BE2C (cell line): ENCODE measurements around the gene POU6F2.

Experiments used
- DNase-seq: peaks from one replicate; pipeline ENCODE4 v3.0.0-alpha.2; 2020
- H3K27me3 ChIP-seq: fragments of 250-450 bp; sonication (Bioruptor Pico); 2 replicates; pipeline ENCODE4 v1.5.1; 2020; ENCODE audit warnings: mild to moderate bottlenecking
- H3K36me3 ChIP-seq: fragments of 250-450 bp; sonication (Bioruptor Pico); 2 replicates; pipeline ENCODE4 v1.5.1; 2020; ENCODE audit warnings: mild to moderate bottlenecking
- H3K4me1 ChIP-seq: fragments of 250-450 bp; sonication (Bioruptor Pico); 2 replicates; pipeline ENCODE4 v1.5.1; 2020
- H3K4me3 ChIP-seq: 2 replicates; pipeline ENCODE4 v1.5.1; 2011; ENCODE audit warnings: low read depth, low read length
- H3K9me3 ChIP-seq: fragments of 250-450 bp; sonication (Bioruptor Pico); 2 replicates; pipeline ENCODE4 v1.5.1; 2020
- CTCF ChIP-seq: IDR thresholded peaks from 2 replicates; pipeline ENCODE4 v1.5.1; 2012; ENCODE audit warnings: mild to moderate bottlenecking, low read depth, low read length

The POU6F2 gene

GRCh38 chr7:39507866-39508551 lies 530.3 kb downstream of the POU6F2 start:
- H3K4me1 ChIP-seq = no peaks in the 10 kb centered on the region
- no peak for DNase-seq
- H3K9me3 ChIP-seq = no peaks in the 10 kb centered on the region
- no peaks in the 10 kb centered on the region; the same call in 1 of the 2 replicates for H3K27me3 ChIP-seq
- no peaks in the 10 kb centered on the region for H3K36me3 ChIP-seq
- TF ChIP-seq CTCF = no peak
- H3K4me3 ChIP-seq = no peak overlapping the region

- H3K27me3 ChIP-seq = peaks cover 4% of the 10 kb centered on the region; the same call in 1 of the 2 replicates
- no peak for DNase-seq
- H3K4me1 ChIP-seq = no peaks in the 10 kb centered on the region
- TF ChIP-seq CTCF = no peak
- no peaks in the 10 kb centered on the region for H3K36me3 ChIP-seq
- H3K4me3 ChIP-seq = no peak overlapping the region
- H3K9me3 ChIP-seq = no peaks in the 10 kb centered on the region
Observed at GRCh38 chr7:39509436-39509835, 531.7 kb downstream of the POU6F2 start.

- no peaks in the 10 kb centered on the region for H3K36me3 ChIP-seq
- no peak for TF ChIP-seq CTCF
- peaks cover 7% of the 10 kb centered on the region; the same call in 1 of the 2 replicates for H3K27me3 ChIP-seq
- H3K9me3 ChIP-seq = no peaks in the 10 kb centered on the region
- no peaks in the 10 kb centered on the region for H3K4me1 ChIP-seq
- H3K4me3 ChIP-seq = no peak overlapping the region
- no peak for DNase-seq
Observed at GRCh38 chr7:39509912-39510311, 532.2 kb downstream of the POU6F2 start.

DNA sequence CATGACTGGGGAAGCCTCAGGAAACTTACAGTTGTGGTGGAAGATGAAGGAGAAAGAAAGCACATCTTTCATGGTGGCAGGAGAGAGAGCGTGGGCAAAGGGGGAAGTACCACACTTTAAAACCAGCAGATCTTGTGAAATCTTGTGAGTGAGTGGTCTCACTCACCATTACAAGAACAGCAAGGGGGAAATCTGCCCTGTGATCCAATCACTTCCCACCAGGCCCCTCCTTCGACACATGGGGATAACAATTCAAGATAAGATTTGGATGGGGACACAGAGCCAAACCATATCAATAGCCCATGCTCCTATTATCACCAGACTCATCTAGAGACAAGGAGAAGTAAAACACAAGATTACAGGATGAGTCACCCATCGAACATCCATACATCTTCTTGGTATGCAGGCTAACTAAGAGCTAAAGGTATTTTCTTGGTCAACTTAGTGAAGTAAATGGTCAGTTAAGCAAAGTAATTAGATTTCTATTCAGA lies 533.2 kb downstream of the POU6F2 start:
- DNase-seq = no peak
- no peak overlapping the region for H3K4me3 ChIP-seq
- no peaks in the 10 kb centered on the region for H3K4me1 ChIP-seq
- H3K27me3 ChIP-seq = peaks cover 7% of the 10 kb centered on the region; the same call in 1 of the 2 replicates
- no peak for TF ChIP-seq CTCF
- H3K9me3 ChIP-seq = no peaks in the 10 kb centered on the region
- no peaks in the 10 kb centered on the region for H3K36me3 ChIP-seq

- no peaks in the 10 kb centered on the region for H3K9me3 ChIP-seq
- TF ChIP-seq CTCF = no peak
- H3K4me1 ChIP-seq = no peaks in the 10 kb centered on the region
- DNase-seq = no peak
- no peaks in the 10 kb centered on the region for H3K36me3 ChIP-seq
- H3K27me3 ChIP-seq = peaks cover 7% of the 10 kb centered on the region; the same call in 1 of the 2 replicates
- no peak overlapping the region for H3K4me3 ChIP-seq
Observed at GRCh38 chr7:39515534-39516228, 538.0 kb downstream of the POU6F2 start.

DNA sequence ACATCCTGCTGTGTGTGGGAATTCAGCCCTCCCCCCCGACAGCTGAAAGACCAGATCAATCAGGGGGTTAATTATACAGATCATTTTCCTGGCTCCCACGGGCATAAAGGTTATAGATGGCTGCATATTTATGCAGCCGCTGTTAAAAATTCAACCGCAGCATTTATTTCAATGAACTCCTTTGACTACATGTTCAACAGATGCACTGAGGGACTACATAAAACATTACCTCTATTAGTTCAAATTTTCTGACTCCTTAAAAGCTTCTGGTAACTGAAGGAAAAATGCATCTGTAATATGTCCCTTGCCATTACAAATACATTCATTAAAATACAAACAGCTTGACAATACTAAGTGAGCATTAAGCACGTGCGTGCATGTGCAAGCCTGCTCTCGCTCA lies 538.8 kb downstream of the POU6F2 start:
- Histone ChIP-seq H3K4me1 (no peaks in the 10 kb centered on the region), H3K36me3 (no peaks in the 10 kb centered on the region), H3K27me3 (peaks cover 7% of the 10 kb centered on the region; the same call in 1 of the 2 replicates), H3K9me3 (no peaks in the 10 kb centered on the region), H3K4me3 (no peak overlapping the region)
- no peak for TF ChIP-seq CTCF
- no peak for DNase-seq
